ENCODE measurements around the gene BICDL1.
A peak's percentile ranks its signal among the peaks of the same experiment; 100 is the strongest.

The BICDL1 gene

GRCh38 chr12:120110550-120111501, 121.8 kb downstream of the BICDL1 start:
- H3K4me3 ChIP-seq (ENCODE audit: low read depth in 1 of 2, low read length in 2 of 2) = no peak overlapping the region
- no peaks in the 10 kb centered on the region for H3K9me3 ChIP-seq (ENCODE audit: low read length)
- peaks cover 8% of the 10 kb centered on the region for H3K36me3 ChIP-seq (ENCODE audit: insufficient read depth, low read length)
- peaks cover 22% of the 10 kb centered on the region for H3K4me1 ChIP-seq (ENCODE audit: insufficient read depth, low read length)
- no peak overlapping the region for H3K9ac ChIP-seq (ENCODE audit: low read length)
- H3K27me3 ChIP-seq (ENCODE audit: control insufficient read depth in 1 of 2, insufficient read depth in 2 of 2, low read length in 2 of 2) = no peaks in the 10 kb centered on the region
- H3K27ac ChIP-seq (ENCODE audit: low read depth, low read length) = no peak overlapping the region

- Histone ChIP-seq H3K9me3 (ENCODE audit: low read length) (no peaks in the 10 kb centered on the region), H3K4me1 (ENCODE audit: insufficient read depth, low read length) (peaks cover 41% of the 10 kb centered on the region), H3K4me3 (ENCODE audit: low read depth in 1 of 2, low read length in 2 of 2) (peak overlapping the region; percentile 77 to 81), H3K9ac (ENCODE audit: low read length) (peak overlapping the region; percentile 69), H3K27ac (ENCODE audit: low read depth, low read length) (no peak overlapping the region), H3K27me3 (ENCODE audit: control insufficient read depth in 1 of 2, insufficient read depth in 2 of 2, low read length in 2 of 2) (no peaks in the 10 kb centered on the region), H3K36me3 (ENCODE audit: insufficient read depth, low read length) (peaks cover 3% of the 10 kb centered on the region)
Observed at GRCh38 chr12:120115066-120115465, 126.0 kb downstream of the BICDL1 start.

GRCh38 chr12:120115692-120116440, 126.8 kb downstream of the BICDL1 start:
- peaks cover 41% of the 10 kb centered on the region for H3K4me1 ChIP-seq (ENCODE audit: insufficient read depth, low read length)
- peak overlapping the region; percentile 68 for H3K27ac ChIP-seq (ENCODE audit: low read depth, low read length)
- H3K27me3 ChIP-seq (ENCODE audit: control insufficient read depth in 1 of 2, insufficient read depth in 2 of 2, low read length in 2 of 2) = no peaks in the 10 kb centered on the region
- peak overlapping the region; percentile 77 to 81 for H3K4me3 ChIP-seq (ENCODE audit: low read depth in 1 of 2, low read length in 2 of 2)
- H3K36me3 ChIP-seq (ENCODE audit: insufficient read depth, low read length) = peaks cover 3% of the 10 kb centered on the region
- H3K9ac ChIP-seq (ENCODE audit: low read length) = peak overlapping the region; percentile 69
- H3K9me3 ChIP-seq (ENCODE audit: low read length) = no peaks in the 10 kb centered on the region

GRCh38 chr12:120116441-120116791, 127.4 kb downstream of the BICDL1 start, which contains the start of gene RAB35:
RAB35 (minus strand) TSS chr12:120116753; CDS start chr12:120116650, 103 bp downstream.
- Histone ChIP-seq H3K4me3 (ENCODE audit: low read depth in 1 of 2, low read length in 2 of 2) (peak within 1 kb of the TSS; percentile 77 to 81), H3K9me3 (ENCODE audit: low read length) (no peaks in the 10 kb centered on the region), H3K36me3 (ENCODE audit: insufficient read depth, low read length) (peaks cover 3% of the 10 kb centered on the region), H3K27me3 (ENCODE audit: control insufficient read depth in 1 of 2, insufficient read depth in 2 of 2, low read length in 2 of 2) (no peaks in the 10 kb centered on the region), H3K9ac (ENCODE audit: low read length) (peak within 1 kb of the TSS; percentile 69), H3K27ac (ENCODE audit: low read depth, low read length) (peak within 1 kb of the TSS; percentile 68), H3K4me1 (ENCODE audit: insufficient read depth, low read length) (peaks cover 41% of the 10 kb centered on the region)

GRCh38 chr12:120116792-120117651, 128.0 kb downstream of the BICDL1 start:
- Histone ChIP-seq H3K27me3 (ENCODE audit: control insufficient read depth in 1 of 2, insufficient read depth in 2 of 2, low read length in 2 of 2) (no peaks in the 10 kb centered on the region), H3K9me3 (ENCODE audit: low read length) (no peaks in the 10 kb centered on the region), H3K4me1 (ENCODE audit: insufficient read depth, low read length) (peaks cover 41% of the 10 kb centered on the region), H3K9ac (ENCODE audit: low read length) (peak overlapping the region; percentile 12), H3K36me3 (ENCODE audit: insufficient read depth, low read length) (peaks cover 3% of the 10 kb centered on the region), H3K4me3 (ENCODE audit: low read depth in 1 of 2, low read length in 2 of 2) (peak overlapping the region; percentile 38 to 68), H3K27ac (ENCODE audit: low read depth, low read length) (peak overlapping the region; percentile 56)

GRCh38 chr12:120117961-120118320, 128.9 kb downstream of the BICDL1 start:
- Histone ChIP-seq H3K9ac (ENCODE audit: low read length) (peak overlapping the region; percentile 12), H3K27ac (ENCODE audit: low read depth, low read length) (no peak overlapping the region), H3K9me3 (ENCODE audit: low read length) (no peaks in the 10 kb centered on the region), H3K27me3 (ENCODE audit: control insufficient read depth in 1 of 2, insufficient read depth in 2 of 2, low read length in 2 of 2) (no peaks in the 10 kb centered on the region), H3K4me1 (ENCODE audit: insufficient read depth, low read length) (peaks cover 41% of the 10 kb centered on the region), H3K36me3 (ENCODE audit: insufficient read depth, low read length) (peaks cover 3% of the 10 kb centered on the region), H3K4me3 (ENCODE audit: low read depth in 1 of 2, low read length in 2 of 2) (peak overlapping the region; percentile 38 to 68)

GRCh38 chr12:120118321-120119061, 129.5 kb downstream of the BICDL1 start:
- Histone ChIP-seq H3K27me3 (ENCODE audit: control insufficient read depth in 1 of 2, insufficient read depth in 2 of 2, low read length in 2 of 2) (no peaks in the 10 kb centered on the region), H3K36me3 (ENCODE audit: insufficient read depth, low read length) (peaks cover 3% of the 10 kb centered on the region), H3K4me1 (ENCODE audit: insufficient read depth, low read length) (peaks cover 41% of the 10 kb centered on the region), H3K9me3 (ENCODE audit: low read length) (no peaks in the 10 kb centered on the region), H3K4me3 (ENCODE audit: low read depth in 1 of 2, low read length in 2 of 2) (peak overlapping the region in 1 of 2 donors; percentile 68), H3K9ac (ENCODE audit: low read length) (no peak overlapping the region), H3K27ac (ENCODE audit: low read depth, low read length) (no peak overlapping the region)

- H3K27me3 ChIP-seq (ENCODE audit: control insufficient read depth in 1 of 2, insufficient read depth in 2 of 2, low read length in 2 of 2) = no peaks in the 10 kb centered on the region
- peak overlapping the region; percentile 3 for H3K27ac ChIP-seq (ENCODE audit: low read depth, low read length)
- peaks cover 3% of the 10 kb centered on the region for H3K36me3 ChIP-seq (ENCODE audit: insufficient read depth, low read length)
- H3K9ac ChIP-seq (ENCODE audit: low read length) = no peak overlapping the region
- H3K4me3 ChIP-seq (ENCODE audit: low read depth in 1 of 2, low read length in 2 of 2) = no peak overlapping the region
- no peaks in the 10 kb centered on the region for H3K9me3 ChIP-seq (ENCODE audit: low read length)
- H3K4me1 ChIP-seq (ENCODE audit: insufficient read depth, low read length) = peaks cover 38% of the 10 kb centered on the region
Observed at GRCh38 chr12:120119271-120119973, 130.4 kb downstream of the BICDL1 start.

GRCh38 chr12:120121343-120121742, 132.3 kb downstream of the BICDL1 start:
- H3K36me3 ChIP-seq (ENCODE audit: insufficient read depth, low read length) = no peaks in the 10 kb centered on the region
- no peaks in the 10 kb centered on the region for H3K9me3 ChIP-seq (ENCODE audit: low read length)
- H3K9ac ChIP-seq (ENCODE audit: low read length) = no peak overlapping the region
- H3K4me1 ChIP-seq (ENCODE audit: insufficient read depth, low read length) = peaks cover 25% of the 10 kb centered on the region
- H3K27me3 ChIP-seq (ENCODE audit: control insufficient read depth in 1 of 2, insufficient read depth in 2 of 2, low read length in 2 of 2) = no peaks in the 10 kb centered on the region
- no peak overlapping the region for H3K4me3 ChIP-seq (ENCODE audit: low read depth in 1 of 2, low read length in 2 of 2)
- no peak overlapping the region for H3K27ac ChIP-seq (ENCODE audit: low read depth, low read length)

- no peak overlapping the region for H3K27ac ChIP-seq (ENCODE audit: low read depth, low read length)
Observed at GRCh38 chr12:120121766-120122293, 132.8 kb downstream of the BICDL1 start.

More at GRCh38 chr12:120121766-120122293, 132.8 kb downstream of the BICDL1 start:
- Histone ChIP-seq H3K27me3 (ENCODE audit: control insufficient read depth in 1 of 2, insufficient read depth in 2 of 2, low read length in 2 of 2) (no peaks in the 10 kb centered on the region), H3K9me3 (ENCODE audit: low read length) (no peaks in the 10 kb centered on the region), H3K36me3 (ENCODE audit: insufficient read depth, low read length) (no peaks in the 10 kb centered on the region), H3K4me3 (ENCODE audit: low read depth in 1 of 2, low read length in 2 of 2) (no peak overlapping the region), H3K4me1 (ENCODE audit: insufficient read depth, low read length) (peaks cover 26% of the 10 kb centered on the region), H3K9ac (ENCODE audit: low read length) (no peak overlapping the region)
